ENCODE measurements around the gene MCF2L2. TPM values are rescaled to one million over a fixed set of nuclear protein-coding genes. Genes with fewer than 3 reads are reported as not detected.

MCF2L2 gene
- total and polyA plus RNA-seq, 2 donors (not counting 1 experiment from before 2014, with no cell fraction given), result 0.03 to 1.6 TPM

GRCh38 chr3:183475016-183475763, 46.8 kb upstream of the MCF2L2 start:
- intact Hi-C loops (cut with micrococcal nuclease), result no loop called here

DNA sequence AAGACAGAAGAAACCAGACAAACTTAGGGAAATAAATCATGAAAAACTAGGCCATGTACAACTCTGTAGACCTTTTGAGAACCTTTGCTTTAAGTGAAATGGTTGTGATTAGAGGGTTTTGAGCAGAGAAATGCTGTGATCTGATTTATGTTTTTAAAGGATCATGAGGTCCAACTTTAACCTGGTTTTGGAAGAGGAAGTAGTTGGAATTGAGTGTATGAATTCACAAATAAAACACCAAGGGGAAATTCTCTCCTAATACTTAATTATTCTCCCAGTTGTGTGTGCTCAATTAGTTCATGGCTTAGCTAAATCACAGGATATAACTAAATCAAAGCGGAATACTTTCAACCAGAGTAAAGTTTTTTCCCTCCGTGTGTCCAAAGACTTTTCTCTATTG, 45.5 kb upstream of the MCF2L2 start:
- intact Hi-C loops (cut with micrococcal nuclease), result no loop called here
- CTCF ChIA-PET, result interaction anchor here (1.3 to 2.6 kb wide), 2 partner anchors 67 to 86 kb away, joined by 3 to 8 read pairs; no protein-coding TSS in a partner anchor
- no peaks in the 10 kb centered on the region for H3K36me3 ChIP-seq (replicated peaks in 1 of 2; ENCODE audit: control extremely low read depth in 1 of 2, control insufficient read depth in 1 of 2, extremely low read depth in 1 of 2, insufficient read depth in 2 of 2, low read length in 1 of 2)
- H3K27ac Mint-ChIP-seq, result no peak overlapping the region
- peaks cover 3% of the 10 kb centered on the region for H3K27me3 Mint-ChIP-seq
- no peak overlapping the region for H3K9ac ChIP-seq (ENCODE audit: low read length)
- POLR2A ChIA-PET, result no interaction called here
- H3K4me1 Mint-ChIP-seq, result peaks cover 7% of the 10 kb centered on the region
- DNase-seq (no peak), ATAC-seq (ENCODE audit: low read depth) (no peak)
- WGBS (ENCODE audit: insufficient coverage), result 100% methylated on average over 2 of the region's 2 CpGs
- H3K4me3 Mint-ChIP-seq, result no peak overlapping the region
- H2AFZ ChIP-seq (ENCODE audit: insufficient read depth, low read depth, low read length, poor library complexity, severe bottlenecking), result no peak overlapping the region
- H3K27ac ChIP-seq (ENCODE audit: low read length in 2 of 2), result no peak overlapping the region
- H3K9me3 ChIP-seq (ENCODE audit: control extremely low read depth in 1 of 3, control insufficient read depth in 2 of 3, insufficient read depth in 1 of 3, low read length in 2 of 3), result no peaks in the 10 kb centered on the region
- no peak overlapping the region for H3K4me3 ChIP-seq (ENCODE audit: control extremely low read depth in 1 of 5, extremely low read depth in 1 of 5, insufficient read depth in 1 of 5, low read depth in 2 of 5, low read length in 4 of 5)
- no peaks in the 10 kb centered on the region for H3K9me3 Mint-ChIP-seq (ENCODE audit: insufficient read depth)
- H3K4me2 ChIP-seq (replicated peaks; ENCODE audit: low read depth, low read length, poor library complexity, severe bottlenecking), result no peak overlapping the region
- peaks cover 0 to 7% of the 10 kb centered on the region in 2 donors for H3K4me1 ChIP-seq (ENCODE audit: control insufficient read depth in 2 of 2, insufficient read depth in 2 of 2, low read length in 2 of 2)
- H4K20me1 ChIP-seq (ENCODE audit: control insufficient read depth, insufficient read depth, low read length, poor library complexity, severe bottlenecking), result no peaks in the 10 kb centered on the region
- H3K79me2 ChIP-seq (ENCODE audit: control insufficient read depth, insufficient read depth, low read length), result no peaks in the 10 kb centered on the region
- TF ChIP-seq, protein P1, sequence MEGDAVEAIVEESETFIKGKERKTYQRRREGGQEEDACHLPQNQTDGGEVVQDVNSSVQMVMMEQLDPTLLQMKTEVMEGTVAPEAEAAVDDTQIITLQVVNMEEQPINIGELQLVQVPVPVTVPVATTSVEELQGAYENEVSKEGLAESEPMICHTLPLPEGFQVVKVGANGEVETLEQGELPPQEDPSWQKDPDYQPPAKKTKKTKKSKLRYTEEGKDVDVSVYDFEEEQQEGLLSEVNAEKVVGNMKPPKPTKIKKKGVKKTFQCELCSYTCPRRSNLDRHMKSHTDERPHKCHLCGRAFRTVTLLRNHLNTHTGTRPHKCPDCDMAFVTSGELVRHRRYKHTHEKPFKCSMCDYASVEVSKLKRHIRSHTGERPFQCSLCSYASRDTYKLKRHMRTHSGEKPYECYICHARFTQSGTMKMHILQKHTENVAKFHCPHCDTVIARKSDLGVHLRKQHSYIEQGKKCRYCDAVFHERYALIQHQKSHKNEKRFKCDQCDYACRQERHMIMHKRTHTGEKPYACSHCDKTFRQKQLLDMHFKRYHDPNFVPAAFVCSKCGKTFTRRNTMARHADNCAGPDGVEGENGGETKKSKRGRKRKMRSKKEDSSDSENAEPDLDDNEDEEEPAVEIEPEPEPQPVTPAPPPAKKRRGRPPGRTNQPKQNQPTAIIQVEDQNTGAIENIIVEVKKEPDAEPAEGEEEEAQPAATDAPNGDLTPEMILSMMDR (IDR thresholded peaks at IDR 0.05), result no peak
- TF ChIP-seq EZH2 (IDR thresholded peaks at IDR 0.05; ENCODE audit: borderline replicate concordance, insufficient read depth, low read depth, low read length, poor library complexity, severe bottlenecking), result no peak
- H3K27me3 ChIP-seq (replicated peaks in 1 of 4; ENCODE audit: control extremely low read depth in 1 of 4, control insufficient read depth in 3 of 4, insufficient read depth in 4 of 4, low read length in 3 of 4), result no peaks in the 10 kb centered on the region

More at GRCh38 chr3:183475016-183475763, 46.8 kb upstream of the MCF2L2 start:
- ATAC-seq (ENCODE audit: low read depth), result no peak
- Mint-ChIP-seq H3K27ac (no peak overlapping the region), H3K27me3 (no peaks in the 10 kb centered on the region), H3K9me3 (ENCODE audit: insufficient read depth) (no peaks in the 10 kb centered on the region), H3K4me1 (peaks cover 1% of the 10 kb centered on the region), H3K4me3 (no peak overlapping the region)
- TF ChIP-seq, protein P1 (IDR thresholded peaks at IDR 0.05), result no peak
- TF ChIP-seq EZH2 (IDR thresholded peaks at IDR 0.05; ENCODE audit: borderline replicate concordance, insufficient read depth, low read depth, low read length, poor library complexity, severe bottlenecking), result no peak
- Histone ChIP-seq H3K9me3 (ENCODE audit: control extremely low read depth in 1 of 3, control insufficient read depth in 2 of 3, insufficient read depth in 1 of 3, low read length in 2 of 3) (no peaks in the 10 kb centered on the region), H3K36me3 (replicated peaks in 1 of 2; ENCODE audit: control extremely low read depth in 1 of 2, control insufficient read depth in 1 of 2, extremely low read depth in 1 of 2, insufficient read depth in 2 of 2, low read length in 1 of 2) (no peaks in the 10 kb centered on the region), H3K4me2 (replicated peaks; ENCODE audit: low read depth, low read length, poor library complexity, severe bottlenecking) (no peak overlapping the region), H3K4me1 (ENCODE audit: control insufficient read depth in 2 of 2, insufficient read depth in 2 of 2, low read length in 2 of 2) (peaks cover 0 to 3% of the 10 kb centered on the region in 2 donors), H3K9ac (ENCODE audit: low read length) (no peak overlapping the region), H3K27me3 (replicated peaks in 1 of 4; ENCODE audit: control extremely low read depth in 1 of 4, control insufficient read depth in 3 of 4, insufficient read depth in 4 of 4, low read length in 3 of 4) (no peaks in the 10 kb centered on the region), H3K4me3 (ENCODE audit: control extremely low read depth in 1 of 5, extremely low read depth in 1 of 5, insufficient read depth in 1 of 5, low read depth in 2 of 5, low read length in 4 of 5) (no peak overlapping the region), H3K79me2 (ENCODE audit: control insufficient read depth, insufficient read depth, low read length) (no peaks in the 10 kb centered on the region), H4K20me1 (ENCODE audit: control insufficient read depth, insufficient read depth, low read length, poor library complexity, severe bottlenecking) (no peaks in the 10 kb centered on the region), H3K27ac (ENCODE audit: low read length in 2 of 2) (no peak overlapping the region), H2AFZ (ENCODE audit: insufficient read depth, low read depth, low read length, poor library complexity, severe bottlenecking) (no peak overlapping the region)
- CTCF ChIA-PET, result interaction anchor here (0.8 to 2.6 kb wide), 5 partner anchors 11 to 292 kb away, joined by 3 to 14 read pairs (median 5); no protein-coding TSS in a partner anchor
- WGBS (ENCODE audit: insufficient coverage), result 27% methylated on average over 3 of the region's 3 CpGs
- POLR2A ChIA-PET, result no interaction called here
- DNase-seq, result no peak

All from B cell (primary cell).